PC-3 (cell line): ENCODE results near the gene INTS1. TPM values are rescaled to one million over a fixed set of nuclear protein-coding genes. Genes with fewer than 3 reads are reported as not detected.

ENCODE experiments used
- ATAC-seq: fragments of 200-7000 bp; cut with Tn5 transposase; 2 replicates; pipeline ENCODE4 v1.9.1; 2020; ENCODE audit warnings: mild to moderate bottlenecking, moderate library complexity
- BruUV-seq: library from RNA; stranded (reverse); fragments of 400-500 nt; replicated peaks from 2 replicates; lab custom pipeline; 2021; lab: Mats Ljungman, UMichigan
- CTCF ChIA-PET: fragments of 300-600 bp; sonication (Branson Sonifier 250); formaldehyde crosslinking; loops from one replicate; lab custom pipeline; 2022; ENCODE audit warnings: antibody characterized with exemption; lab: Charles Lee
- POLR2A ChIA-PET: fragments of 300-600 bp; sonication (Branson Sonifier 250); formaldehyde crosslinking; loops from one replicate; lab custom pipeline; 2022; ENCODE audit warnings: antibody characterized with exemption; ENCODE audit not compliant: unreplicated experiment; lab: Charles Lee
- DNase-seq: peaks from one replicate; pipeline ENCODE4 v3.0.0-alpha.2; 2015
- H2AFZ ChIP-seq: fragments of 300-600 bp; sonication (generic); 2 replicates; pipeline ENCODE4 v1.6.0; 2016; ENCODE audit warnings: antibody characterized with exemption, low read length
- H3F3A ChIP-seq: fragments of 300-600 bp; sonication (generic); one replicate; pipeline ENCODE4 v1.6.0; 2017; ENCODE audit warnings: antibody characterized with exemption, low read length, control low read depth, mild to moderate bottlenecking; ENCODE audit not compliant: unreplicated experiment
- H3K27ac ChIP-seq: fragments of 300-600 bp; sonication (generic); 2 replicates; pipeline ENCODE4 v1.5.1; 2016; ENCODE audit warnings: mild to moderate bottlenecking, low read length
- H3K27me3 ChIP-seq: fragments of 300-600 bp; sonication (generic); 2 replicates; pipeline ENCODE4 v1.6.1; 2016; ENCODE audit warnings: low read length, mixed read lengths
- H3K36me3 ChIP-seq: fragments of 300-600 bp; sonication (generic); 2 replicates; pipeline ENCODE4 v1.6.1; 2016; ENCODE audit warnings: low read depth, mixed run types, low read length, mixed read lengths
- H3K4me1 ChIP-seq: fragments of 300-600 bp; sonication (generic); 2 replicates; pipeline ENCODE4 v1.5.1; 2016; ENCODE audit warnings: low read length; ENCODE audit not compliant: insufficient read depth
- H3K4me2 ChIP-seq: fragments of 300-600 bp; sonication (generic); 2 replicates; pipeline ENCODE4 v1.6.0; 2016; ENCODE audit warnings: low read length
- H3K4me3 ChIP-seq: fragments of 300-600 bp; sonication (generic); 2 replicates; pipeline ENCODE4 v1.5.1; 2016; ENCODE audit warnings: mild to moderate bottlenecking, low read length, mixed read lengths
- H3K79me2 ChIP-seq: fragments of 300-600 bp; sonication (generic); 2 replicates; pipeline ENCODE4 v1.6.1; 2017; ENCODE audit warnings: low read length, mixed read lengths
- H3K9ac ChIP-seq: fragments of 300-600 bp; sonication (generic); 2 replicates; pipeline ENCODE4 v1.6.0; 2016; ENCODE audit warnings: mild to moderate bottlenecking, low read length
- H3K9me2 ChIP-seq: fragments of 300-600 bp; sonication (generic); replicated peaks from 2 replicates; pipeline ENCODE4 v1.6.1; 2016; ENCODE audit warnings: mixed run types, low read length, mixed read lengths
- H3K9me3 ChIP-seq: fragments of 300-600 bp; sonication (generic); 2 replicates; pipeline ENCODE4 v1.6.1; 2016; ENCODE audit warnings: low read length, mixed read lengths
- H4K20me1 ChIP-seq: fragments of 300-600 bp; sonication (generic); 2 replicates; pipeline ENCODE4 v1.6.1; 2016; ENCODE audit warnings: low read length, mixed read lengths
- CTCF ChIP-seq: fragments of 300-600 bp; sonication (generic); conservative IDR thresholded peaks from 2 replicates; pipeline ENCODE4 v1.5.1; 2017; ENCODE audit warnings: antibody characterized with exemption, low read depth, mild to moderate bottlenecking, low read length
- EZH2 ChIP-seq: fragments of 300-600 bp; sonication (generic); IDR thresholded peaks from one replicate; pipeline ENCODE4 v1.6.1; 2017; ENCODE audit warnings: antibody characterized with exemption, mild to moderate bottlenecking, low read length; ENCODE audit not compliant: unreplicated experiment
- EZH2phosphoT487 ChIP-seq: fragments of 300-600 bp; sonication (generic); IDR thresholded peaks from 2 replicates; pipeline ENCODE4 v1.6.1; 2018; ENCODE audit warnings: mild to moderate bottlenecking, antibody characterized with exemption, low read length, borderline replicate concordance
- intact Hi-C: fragments of 100-400 bp; cut with micrococcal nuclease; formaldehyde crosslinking; loops from 2 replicates; pipeline ENCODE4 v1.9.0; 2023
- total RNA-seq: library from RNA; depleted of rRNA; stranded (reverse); fragments of >200 nt; gene quantifications from 2 replicates; pipeline ENCODE4 v1.2.3, GENCODE V29; 2014

INTS1 gene
- total RNA-seq, 1 experiment from 2014 or later, result 62.9 TPM

- intact Hi-C loops, result no loop called here
- no peak for ATAC-seq
- Histone ChIP-seq H4K20me1 (no peaks in the 10 kb centered on the region), H3K9me2 (no peaks in the 10 kb centered on the region), H3K4me1 (no peaks in the 10 kb centered on the region), H3K9me3 (no peaks in the 10 kb centered on the region), H3F3A (no peaks in the 10 kb centered on the region), H2AFZ (no peak overlapping the region), H3K79me2 (no peaks in the 10 kb centered on the region), H3K9ac (no peak overlapping the region), H3K27me3 (no peaks in the 10 kb centered on the region), H3K27ac (no peak overlapping the region), H3K36me3 (no peaks in the 10 kb centered on the region), H3K4me2 (no peak overlapping the region), H3K4me3 (no peak overlapping the region)
- BruUV-seq, result no TSS peak
- ChIA-PET CTCF (no interaction called here), POLR2A (interaction anchor here (1.0 kb wide), 1 partner anchor 9 kb away, joined by 3 read pairs; no protein-coding TSS in a partner anchor)
- no peak for DNase-seq
- TF ChIP-seq EZH2, result no peak
- no peak for TF ChIP-seq EZH2phosphoT487
- no peak for TF ChIP-seq CTCF
Observed at GRCh38 chr7:1546274-1546908, 42.2 kb upstream of the INTS1 start.

DNA sequence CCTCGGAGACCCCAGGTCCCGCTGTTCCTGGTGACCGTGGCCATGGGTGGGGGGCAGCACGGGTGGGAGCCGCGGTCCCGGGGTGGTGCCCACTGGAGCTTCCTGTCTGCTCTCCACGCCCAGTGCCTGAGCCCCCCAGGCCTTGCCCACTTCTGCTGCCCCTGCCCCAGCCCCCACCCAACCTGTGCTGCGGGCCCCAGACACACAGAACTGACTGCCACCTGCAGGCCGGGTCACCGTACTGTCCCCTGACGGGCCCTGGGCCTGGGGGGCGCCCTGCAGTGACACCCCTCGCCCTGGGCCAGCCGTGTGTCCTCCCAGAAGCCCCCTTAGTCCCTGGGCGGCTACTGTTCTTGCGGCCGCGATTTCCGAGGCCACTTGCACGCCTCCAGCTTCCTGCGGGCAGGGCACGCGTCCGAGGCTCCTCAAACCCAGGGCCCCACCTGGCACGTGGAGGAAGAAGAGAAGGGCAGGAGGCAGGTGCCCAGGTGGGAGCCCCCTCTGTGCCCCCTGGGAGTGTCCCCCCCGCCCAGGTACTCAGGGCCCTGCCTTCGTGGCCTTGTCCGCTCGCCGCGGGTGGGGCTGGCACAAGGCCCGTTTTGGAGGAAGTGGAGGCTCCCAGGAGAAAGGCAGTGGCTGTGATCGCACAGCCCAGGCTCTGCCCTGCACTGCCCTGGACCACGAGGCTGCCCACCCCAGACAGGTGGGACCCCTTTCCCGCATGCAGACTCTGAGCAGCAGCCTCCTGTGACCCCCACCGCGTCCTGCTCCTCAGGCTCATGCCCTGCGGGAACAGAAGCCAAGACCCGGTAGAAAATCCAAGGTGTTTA is 41.4 kb upstream of the INTS1 start:
- Histone ChIP-seq H3K36me3 (no peaks in the 10 kb centered on the region), H3K27ac (no peak overlapping the region), H3F3A (no peaks in the 10 kb centered on the region), H3K9me2 (no peaks in the 10 kb centered on the region), H4K20me1 (no peaks in the 10 kb centered on the region), H3K4me2 (no peak overlapping the region), H3K4me1 (no peaks in the 10 kb centered on the region), H2AFZ (no peak overlapping the region), H3K9me3 (no peaks in the 10 kb centered on the region), H3K9ac (no peak overlapping the region), H3K27me3 (no peaks in the 10 kb centered on the region), H3K4me3 (no peak overlapping the region), H3K79me2 (no peaks in the 10 kb centered on the region)
- no peak for DNase-seq
- ChIA-PET POLR2A (interaction anchor here (1.0 kb wide), 1 partner anchor 10 kb away, joined by 3 read pairs; no protein-coding TSS in a partner anchor), CTCF (no interaction called here)
- TF ChIP-seq EZH2, result no peak
- TF ChIP-seq EZH2phosphoT487, result no peak
- peak; percentile 50; the same call in 1 of the 2 replicates for TF ChIP-seq CTCF
- ATAC-seq, result no peak
- no TSS peak for BruUV-seq
- intact Hi-C loops, result no loop called here
